SK-N-SH treated with all-trans-retinoic acid at 6 μM for 48 hours (cell line): ENCODE data around the gene ADAMTSL3.

ENCODE experiments used
- ARNTL ChIP-seq: fragments of 450-650 bp; formaldehyde crosslinking; IDR thresholded peaks from 2 replicates; pipeline ENCODE4 v1.5.0; 2020; ENCODE audit warnings: low read depth, mild to moderate bottlenecking, moderate library complexity, borderline replicate concordance
- OSR1 ChIP-seq: fragments of 250-450 bp; sonication (Bioruptor Pico); IDR thresholded peaks from 2 replicates; pipeline ENCODE4 v1.8.0; 2022; ENCODE audit warnings: moderate library complexity, mild to moderate bottlenecking, inconsistent platforms
- PATZ1 ChIP-seq: fragments of 250-450 bp; sonication (Bioruptor Pico); IDR thresholded peaks from 2 replicates; pipeline ENCODE4 v1.8.0; 2020; ENCODE audit warnings: mild to moderate bottlenecking, moderate library complexity, borderline replicate concordance
- PPARA ChIP-seq: fragments of 250-450 bp; sonication (Bioruptor Pico); IDR thresholded peaks from 2 replicates; pipeline ENCODE4 v1.5.0; 2020; ENCODE audit warnings: mild to moderate bottlenecking, borderline replicate concordance
- TCF4 ChIP-seq: fragments of 250-450 bp; sonication (Bioruptor Pico); IDR thresholded peaks from 2 replicates; pipeline ENCODE4 v1.8.0; 2021; ENCODE audit warnings: mild to moderate bottlenecking, moderate library complexity, borderline replicate concordance
- ZFP3 ChIP-seq: fragments of 250-450 bp; sonication (Bioruptor Pico); IDR thresholded peaks from 2 replicates; pipeline ENCODE4 v1.5.0; 2020; ENCODE audit warnings: mild to moderate bottlenecking, moderate library complexity
- ZNF565 ChIP-seq: fragments of 450-650 bp; formaldehyde crosslinking; conservative IDR thresholded peaks from 2 replicates; pipeline ENCODE4 v1.5.0; 2020; ENCODE audit warnings: low read depth, mild to moderate bottlenecking, moderate library complexity

DNA sequence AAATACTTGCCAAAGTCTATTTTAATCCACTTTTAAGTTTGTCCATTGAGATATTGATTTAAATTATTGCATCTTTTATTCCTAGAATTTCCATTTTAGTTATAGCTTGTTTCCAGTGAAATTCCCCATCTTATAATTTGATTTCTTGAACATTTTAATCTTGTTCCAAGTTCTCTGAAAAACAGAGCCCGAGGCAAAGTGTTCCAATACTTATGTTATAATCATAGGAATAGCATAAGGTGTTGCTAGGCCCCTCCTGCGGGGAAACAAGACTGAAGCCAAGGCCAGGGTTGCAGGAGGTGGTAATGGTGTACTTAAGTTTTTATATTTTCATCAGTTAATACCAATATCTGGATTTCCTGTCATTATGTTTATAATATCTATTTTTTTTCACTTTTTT is 226.6 kb downstream of the ADAMTSL3 start:
- TF ChIP-seq ZFP3 (CRISPR knock-in tag) (no peak), ARNTL (CRISPR knock-in tag) (no peak), ZNF565 (CRISPR knock-in tag) (no peak), TCF4 (no peak), PPARA (CRISPR knock-in tag) (no peak), PATZ1 (CRISPR knock-in tag) (no peak), OSR1 (no peak)
